NCI-H1436 treated with DMSO at 0.1 percent for 48 hours (cell line): Measurements from ENCODE around the gene SKOR1.

Experiments used
- DNase-seq: peaks from one replicate; lab custom pipeline; 2025; lab: John Stamatoyannopoulos, UW

SKOR1 gene

GRCh38 chr15:67820122-67820991 lies 5.0 kb upstream of the SKOR1 start:
- no peak for DNase-seq

- no peak for DNase-seq
Measured at GRCh38 chr15:67820992-67821783, 4.1 kb upstream of the SKOR1 start.

- no peak for DNase-seq
Measured at GRCh38 chr15:67821784-67822440, 3.4 kb upstream of the SKOR1 start.

GRCh38 chr15:67822537-67823313 lies 2.6 kb upstream of the SKOR1 start:
- no peak for DNase-seq

- no peak for DNase-seq
Measured at GRCh38 chr15:67823314-67824196, 1.8 kb upstream of the SKOR1 start.

- no peak for DNase-seq
Measured at GRCh38 chr15:67824197-67824968, 926 bp upstream of the SKOR1 start.

GRCh38 chr15:67825881-67826716 lies 790 bp downstream of the SKOR1 start:
- no peak for DNase-seq

GRCh38 chr15:67826717-67827561 lies 1.6 kb downstream of the SKOR1 start:
- no peak for DNase-seq

- DNase-seq: no peak
Measured at GRCh38 chr15:67827562-67828277, 2.4 kb downstream of the SKOR1 start.

- no peak for DNase-seq
Measured at GRCh38 chr15:67828278-67828968, 3.1 kb downstream of the SKOR1 start.

GRCh38 chr15:67828969-67829646 lies 3.8 kb downstream of the SKOR1 start:
- no peak for DNase-seq

GRCh38 chr15:67829647-67830504 lies 4.6 kb downstream of the SKOR1 start:
- DNase-seq: no peak

- DNase-seq: no peak
Measured at GRCh38 chr15:67831363-67831762, 6.1 kb downstream of the SKOR1 start.

- no peak for DNase-seq
Measured at GRCh38 chr15:67832031-67832551, 6.8 kb downstream of the SKOR1 start.
